ENCODE results near the gene ZIM2. TPM values are rescaled to one million over a fixed set of nuclear protein-coding genes. Genes with fewer than 3 reads are reported as not detected.

The ZIM2 gene
- total and polyA plus RNA-seq, 4 donors = 3.1 to 7.8 (median 6.6) TPM

- WGBS (ENCODE audit: insufficient coverage) = 81% methylated on average over 1 of the region's 1 CpG
- Histone ChIP-seq H3K4me3 (ENCODE audit: low read depth, low read length) (no peak overlapping the region), H3K36me3 (ENCODE audit: control insufficient read depth, insufficient read depth, low read length) (no peaks in the 10 kb centered on the region), H3K27ac (ENCODE audit: low read depth, low read length) (no peak overlapping the region), H3K27me3 (ENCODE audit: control insufficient read depth, insufficient read depth, low read length) (no peaks in the 10 kb centered on the region), H3K4me1 (ENCODE audit: control insufficient read depth, insufficient read depth, low read length) (peaks cover 8% of the 10 kb centered on the region), H3K9me3 (ENCODE audit: control insufficient read depth, insufficient read depth, low read length) (no peaks in the 10 kb centered on the region)
- peak in 1 of 6 donors; percentile 53 for DNase-seq (ENCODE audit: low read depth in 4 of 6, low spot score in 6 of 6)
These were observed 76.3 kb downstream of the ZIM2 start for GRCh38 chr19:56764196-56764695.

GRCh38 chr19:56760842-56761241, 79.7 kb downstream of the ZIM2 start:
- Histone ChIP-seq H3K4me3 (ENCODE audit: low read depth, low read length) (no peak overlapping the region), H3K36me3 (ENCODE audit: control insufficient read depth, insufficient read depth, low read length) (no peaks in the 10 kb centered on the region), H3K27ac (ENCODE audit: low read depth, low read length) (no peak overlapping the region), H3K27me3 (ENCODE audit: control insufficient read depth, insufficient read depth, low read length) (no peaks in the 10 kb centered on the region), H3K9me3 (ENCODE audit: control insufficient read depth, insufficient read depth, low read length) (no peaks in the 10 kb centered on the region), H3K4me1 (ENCODE audit: control insufficient read depth, insufficient read depth, low read length) (peaks cover 8% of the 10 kb centered on the region)
- 97% methylated on average over 10 of the region's 10 CpGs for WGBS (ENCODE audit: insufficient coverage)
- DNase-seq (ENCODE audit: low read depth in 4 of 6, low spot score in 6 of 6) = no peak

GRCh38 chr19:56759531-56759930, 81.0 kb downstream of the ZIM2 start:
- DNase-seq (ENCODE audit: low read depth in 4 of 6, low spot score in 6 of 6) = no peak
- H3K27me3 ChIP-seq (ENCODE audit: control insufficient read depth, insufficient read depth, low read length) = no peaks in the 10 kb centered on the region
- H3K36me3 ChIP-seq (ENCODE audit: control insufficient read depth, insufficient read depth, low read length) = no peaks in the 10 kb centered on the region
- no peak overlapping the region for H3K4me3 ChIP-seq (ENCODE audit: low read depth, low read length)
- H3K4me1 ChIP-seq (ENCODE audit: control insufficient read depth, insufficient read depth, low read length) = no peaks in the 10 kb centered on the region
- no peak overlapping the region for H3K27ac ChIP-seq (ENCODE audit: low read depth, low read length)
- 83% methylated on average over 8 of the region's 8 CpGs for whole genome bisulfite sequencing (ENCODE audit: insufficient coverage)
- H3K9me3 ChIP-seq (ENCODE audit: control insufficient read depth, insufficient read depth, low read length) = no peaks in the 10 kb centered on the region

GRCh38 chr19:56751078-56751489, 89.4 kb downstream of the ZIM2 start:
- Histone ChIP-seq H3K4me3 (ENCODE audit: low read depth, low read length) (no peak overlapping the region), H3K4me1 (ENCODE audit: control insufficient read depth, insufficient read depth, low read length) (peaks cover 19% of the 10 kb centered on the region), H3K27ac (ENCODE audit: low read depth, low read length) (peak overlapping the region; percentile 35), H3K27me3 (ENCODE audit: control insufficient read depth, insufficient read depth, low read length) (no peaks in the 10 kb centered on the region), H3K9me3 (ENCODE audit: control insufficient read depth, insufficient read depth, low read length) (no peaks in the 10 kb centered on the region), H3K36me3 (ENCODE audit: control insufficient read depth, insufficient read depth, low read length) (no peaks in the 10 kb centered on the region)
- WGBS (ENCODE audit: insufficient coverage) = 2% methylated on average over 5 of the region's 6 CpGs
- DNase-seq (ENCODE audit: low read depth in 4 of 6, low spot score in 6 of 6) = peak; percentile 62 to 97 (median 78)

GRCh38 chr19:56750658-56751057, 89.9 kb downstream of the ZIM2 start:
- no peaks in the 10 kb centered on the region for H3K36me3 ChIP-seq (ENCODE audit: control insufficient read depth, insufficient read depth, low read length)
- peaks cover 19% of the 10 kb centered on the region for H3K4me1 ChIP-seq (ENCODE audit: control insufficient read depth, insufficient read depth, low read length)
- peak in 1 of 6 donors; percentile 25 for DNase-seq (ENCODE audit: low read depth in 4 of 6, low spot score in 6 of 6)
- no peaks in the 10 kb centered on the region for H3K27me3 ChIP-seq (ENCODE audit: control insufficient read depth, insufficient read depth, low read length)
- H3K9me3 ChIP-seq (ENCODE audit: control insufficient read depth, insufficient read depth, low read length) = no peaks in the 10 kb centered on the region
- H3K4me3 ChIP-seq (ENCODE audit: low read depth, low read length) = no peak overlapping the region
- 79% methylated on average over 3 of the region's 11 CpGs for WGBS (ENCODE audit: insufficient coverage)
- peak overlapping the region; percentile 35 for H3K27ac ChIP-seq (ENCODE audit: low read depth, low read length)

GRCh38 chr19:56748378-56748777, 92.1 kb downstream of the ZIM2 start:
- H3K4me3 ChIP-seq (ENCODE audit: low read depth, low read length) = no peak overlapping the region
- H3K27ac ChIP-seq (ENCODE audit: low read depth, low read length) = no peak overlapping the region
- WGBS (ENCODE audit: insufficient coverage) = no CpG with 5 or more reads among the region's 5 CpGs

GRCh38 chr19:56746367-56746766, 94.2 kb downstream of the ZIM2 start:
- no peaks in the 10 kb centered on the region for H3K36me3 ChIP-seq (ENCODE audit: control insufficient read depth, insufficient read depth, low read length)
- 64% methylated on average over 3 of the region's 3 CpGs for WGBS (ENCODE audit: insufficient coverage)
- no peaks in the 10 kb centered on the region for H3K9me3 ChIP-seq (ENCODE audit: control insufficient read depth, insufficient read depth, low read length)
- DNase-seq (ENCODE audit: low read depth in 4 of 6, low spot score in 6 of 6) = no peak
- no peaks in the 10 kb centered on the region for H3K27me3 ChIP-seq (ENCODE audit: control insufficient read depth, insufficient read depth, low read length)
- peaks cover 18% of the 10 kb centered on the region for H3K4me1 ChIP-seq (ENCODE audit: control insufficient read depth, insufficient read depth, low read length)
- no peak overlapping the region for H3K4me3 ChIP-seq (ENCODE audit: low read depth, low read length)
- H3K27ac ChIP-seq (ENCODE audit: low read depth, low read length) = no peak overlapping the region

More at GRCh38 chr19:56748378-56748777, 92.1 kb downstream of the ZIM2 start:
- peak; percentile 47 to 94 (median 59) for DNase-seq (ENCODE audit: low read depth in 4 of 6, low spot score in 6 of 6)
- H3K36me3 ChIP-seq (ENCODE audit: control insufficient read depth, insufficient read depth, low read length) = no peaks in the 10 kb centered on the region
- H3K9me3 ChIP-seq (ENCODE audit: control insufficient read depth, insufficient read depth, low read length) = no peaks in the 10 kb centered on the region
- peaks cover 19% of the 10 kb centered on the region for H3K4me1 ChIP-seq (ENCODE audit: control insufficient read depth, insufficient read depth, low read length)
- no peaks in the 10 kb centered on the region for H3K27me3 ChIP-seq (ENCODE audit: control insufficient read depth, insufficient read depth, low read length)

GRCh38 chr19:56740501-56740900, 100.0 kb downstream of the ZIM2 start:
- Histone ChIP-seq H3K4me3 (ENCODE audit: low read depth, low read length) (no peak overlapping the region), H3K27ac (ENCODE audit: low read depth, low read length) (no peak overlapping the region)

GRCh38 chr19:56736571-56736970, 104.0 kb downstream of the ZIM2 start:
- H3K36me3 ChIP-seq (ENCODE audit: control insufficient read depth, insufficient read depth, low read length) = no peaks in the 10 kb centered on the region
- no peak overlapping the region for H3K27ac ChIP-seq (ENCODE audit: low read depth, low read length)
- H3K9me3 ChIP-seq (ENCODE audit: control insufficient read depth, insufficient read depth, low read length) = no peaks in the 10 kb centered on the region
- no peaks in the 10 kb centered on the region for H3K27me3 ChIP-seq (ENCODE audit: control insufficient read depth, insufficient read depth, low read length)
- 73% methylated on average over 3 of the region's 6 CpGs for WGBS (ENCODE audit: insufficient coverage)
- H3K4me1 ChIP-seq (ENCODE audit: control insufficient read depth, insufficient read depth, low read length) = peaks cover 2% of the 10 kb centered on the region
- H3K4me3 ChIP-seq (ENCODE audit: low read depth, low read length) = no peak overlapping the region
- no peak for DNase-seq (ENCODE audit: low read depth in 4 of 6, low spot score in 6 of 6)

More at GRCh38 chr19:56740501-56740900, 100.0 kb downstream of the ZIM2 start:
- H3K27me3 ChIP-seq (ENCODE audit: control insufficient read depth, insufficient read depth, low read length) = no peaks in the 10 kb centered on the region
- H3K4me1 ChIP-seq (ENCODE audit: control insufficient read depth, insufficient read depth, low read length) = peaks cover 5% of the 10 kb centered on the region
- no peaks in the 10 kb centered on the region for H3K36me3 ChIP-seq (ENCODE audit: control insufficient read depth, insufficient read depth, low read length)
- peak in 5 of 6 donors; percentile 17 to 96 (median 51) for DNase-seq (ENCODE audit: low read depth in 4 of 6, low spot score in 6 of 6)
- 22% methylated on average over 3 of the region's 3 CpGs for WGBS (ENCODE audit: insufficient coverage)
- H3K9me3 ChIP-seq (ENCODE audit: control insufficient read depth, insufficient read depth, low read length) = no peaks in the 10 kb centered on the region

GRCh38 chr19:56732976-56733375, 107.5 kb downstream of the ZIM2 start:
- no peak overlapping the region for H3K4me3 ChIP-seq (ENCODE audit: low read depth, low read length)
- no peak overlapping the region for H3K27ac ChIP-seq (ENCODE audit: low read depth, low read length)
- H3K9me3 ChIP-seq (ENCODE audit: control insufficient read depth, insufficient read depth, low read length) = no peaks in the 10 kb centered on the region
- H3K27me3 ChIP-seq (ENCODE audit: control insufficient read depth, insufficient read depth, low read length) = no peaks in the 10 kb centered on the region
- no peaks in the 10 kb centered on the region for H3K36me3 ChIP-seq (ENCODE audit: control insufficient read depth, insufficient read depth, low read length)
- peaks cover 4% of the 10 kb centered on the region for H3K4me1 ChIP-seq (ENCODE audit: control insufficient read depth, insufficient read depth, low read length)
- whole genome bisulfite sequencing (ENCODE audit: insufficient coverage) = no CpG with 5 or more reads among the region's 2 CpGs
- peak in 1 of 6 donors; percentile 22 for DNase-seq (ENCODE audit: low read depth in 4 of 6, low spot score in 6 of 6)
